Measurements from ENCODE around the gene DNAH9.

Gene DNAH9

GRCh38 chr17:11779892-11780291 is 181.6 kb downstream of the DNAH9 start:
- TF ChIP-seq, protein P1, sequence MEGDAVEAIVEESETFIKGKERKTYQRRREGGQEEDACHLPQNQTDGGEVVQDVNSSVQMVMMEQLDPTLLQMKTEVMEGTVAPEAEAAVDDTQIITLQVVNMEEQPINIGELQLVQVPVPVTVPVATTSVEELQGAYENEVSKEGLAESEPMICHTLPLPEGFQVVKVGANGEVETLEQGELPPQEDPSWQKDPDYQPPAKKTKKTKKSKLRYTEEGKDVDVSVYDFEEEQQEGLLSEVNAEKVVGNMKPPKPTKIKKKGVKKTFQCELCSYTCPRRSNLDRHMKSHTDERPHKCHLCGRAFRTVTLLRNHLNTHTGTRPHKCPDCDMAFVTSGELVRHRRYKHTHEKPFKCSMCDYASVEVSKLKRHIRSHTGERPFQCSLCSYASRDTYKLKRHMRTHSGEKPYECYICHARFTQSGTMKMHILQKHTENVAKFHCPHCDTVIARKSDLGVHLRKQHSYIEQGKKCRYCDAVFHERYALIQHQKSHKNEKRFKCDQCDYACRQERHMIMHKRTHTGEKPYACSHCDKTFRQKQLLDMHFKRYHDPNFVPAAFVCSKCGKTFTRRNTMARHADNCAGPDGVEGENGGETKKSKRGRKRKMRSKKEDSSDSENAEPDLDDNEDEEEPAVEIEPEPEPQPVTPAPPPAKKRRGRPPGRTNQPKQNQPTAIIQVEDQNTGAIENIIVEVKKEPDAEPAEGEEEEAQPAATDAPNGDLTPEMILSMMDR (IDR thresholded peaks at IDR 0.05; ENCODE audit: control extremely low read depth, extremely low read depth, low read depth, missing control alignments), result no peak
- ChIA-PET POLR2A (no interaction called here), CTCF (no interaction called here)
- DNase-seq (ENCODE audit: extremely low spot score), result no peak

GRCh38 chr17:11780621-11781020 is 182.4 kb downstream of the DNAH9 start:
- no peak for DNase-seq (ENCODE audit: extremely low spot score)
- TF ChIP-seq, protein P1 (IDR thresholded peaks at IDR 0.05; ENCODE audit: control extremely low read depth, extremely low read depth, low read depth, missing control alignments), result no peak

GRCh38 chr17:11786711-11787438 is 188.6 kb downstream of the DNAH9 start:
- TF ChIP-seq, protein P1 (IDR thresholded peaks at IDR 0.05; ENCODE audit: control extremely low read depth, extremely low read depth, low read depth, missing control alignments), result no peak
- no peak for DNase-seq (ENCODE audit: extremely low spot score)
- ChIA-PET POLR2A (no interaction called here), CTCF (no interaction called here)

More at GRCh38 chr17:11780621-11781020, 182.4 kb downstream of the DNAH9 start:
- CTCF ChIA-PET, result no interaction called here
- POLR2A ChIA-PET, result no interaction called here

DNA sequence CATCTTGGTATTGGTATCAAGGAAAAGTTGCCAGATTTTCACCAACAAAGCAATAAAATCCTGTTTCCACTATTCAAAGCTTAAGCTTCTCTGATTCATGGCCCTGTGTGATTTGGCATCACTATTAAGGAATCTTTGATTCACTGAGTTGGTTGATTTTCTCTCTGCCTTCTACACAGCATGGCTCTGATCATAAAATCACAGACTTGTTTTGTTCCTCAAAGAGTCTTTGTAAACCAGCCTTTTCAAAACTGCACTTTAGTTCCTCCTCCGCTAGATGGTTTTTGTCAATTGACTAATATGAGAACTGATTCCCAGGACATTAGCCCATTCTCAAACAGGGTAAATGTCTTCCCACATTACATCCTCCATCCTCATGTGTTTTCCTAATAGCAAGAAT is 197.6 kb downstream of the DNAH9 start:
- CTCF ChIA-PET, result no interaction called here
- no peak for DNase-seq (ENCODE audit: extremely low spot score)
- TF ChIP-seq, protein P1 (IDR thresholded peaks at IDR 0.05; ENCODE audit: control extremely low read depth, extremely low read depth, low read depth, missing control alignments), result no peak
- POLR2A ChIA-PET, result no interaction called here

DNA sequence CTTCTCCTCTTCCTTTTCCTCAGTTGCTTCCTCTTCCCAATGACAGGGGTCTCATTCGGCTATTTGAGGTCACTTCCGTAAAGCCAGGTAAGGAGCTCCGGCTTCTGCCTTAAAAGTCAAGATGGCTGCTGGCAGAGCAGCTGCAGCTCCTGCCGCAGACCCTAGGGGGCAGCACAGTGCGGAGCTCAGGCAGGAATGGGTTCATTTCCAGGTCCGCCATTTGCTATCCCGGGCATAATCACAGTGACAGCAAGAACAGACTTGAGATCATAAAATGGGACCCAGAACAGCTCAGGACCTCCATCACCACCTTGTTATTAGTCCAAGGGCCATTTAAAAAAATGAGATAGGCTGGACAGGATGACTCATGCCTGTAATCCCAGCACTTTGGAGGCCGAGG is 199.5 kb downstream of the DNAH9 start:
- TF ChIP-seq, protein P1 (IDR thresholded peaks at IDR 0.05; ENCODE audit: control extremely low read depth, extremely low read depth, low read depth, missing control alignments), result no peak
- POLR2A ChIA-PET, result no interaction called here
- DNase-seq (ENCODE audit: extremely low spot score), result no peak
- CTCF ChIA-PET, result interaction anchor here (1.5 kb wide), 1 partner anchor 12 kb away, joined by 3 read pairs; no protein-coding TSS in a partner anchor

DNA sequence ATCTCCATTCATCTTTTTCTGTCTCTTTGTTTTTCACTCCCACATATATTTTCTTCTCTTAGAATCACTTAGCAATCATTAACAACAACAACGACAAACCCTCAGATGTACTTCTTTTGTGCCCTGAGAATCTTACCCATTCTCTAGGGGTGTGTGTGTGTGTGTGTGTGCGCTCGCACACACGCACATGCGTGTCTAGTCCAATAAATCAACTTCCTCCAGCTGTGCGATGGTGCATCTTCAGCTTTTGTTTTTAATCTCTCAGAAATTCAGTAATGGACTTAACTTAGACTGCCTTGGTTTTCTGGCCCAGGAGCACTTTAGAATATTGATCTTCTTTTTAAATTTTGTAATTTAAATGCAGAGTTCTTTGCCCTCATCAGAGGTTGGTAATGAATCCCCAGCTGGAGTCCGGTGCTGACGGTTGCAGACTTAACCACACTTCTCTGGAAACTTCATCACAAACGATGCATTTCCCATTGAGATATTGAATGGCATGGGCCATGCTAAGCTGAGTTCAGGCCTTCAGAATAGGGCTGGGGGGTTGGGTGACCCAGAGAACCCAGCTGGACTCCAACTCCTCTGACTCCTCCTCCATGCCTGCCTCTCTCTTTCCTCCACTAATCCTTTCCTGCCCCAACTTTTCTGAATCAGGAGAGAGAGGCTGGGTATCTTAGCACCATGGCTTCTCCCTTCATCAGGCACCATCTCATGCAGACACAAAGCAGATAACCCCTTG is 205.1 kb downstream of the DNAH9 start:
- ChIA-PET CTCF (no interaction called here), POLR2A (no interaction called here)
- no peak for DNase-seq (ENCODE audit: extremely low spot score)
- TF ChIP-seq, protein P1 (IDR thresholded peaks at IDR 0.05; ENCODE audit: control extremely low read depth, extremely low read depth, low read depth, missing control alignments), result no peak

All from GM10248 (cell line).